Measurements from ENCODE around the gene CALHM5.
"Not testable (repeated sequence)": the region's sequence is repeated elsewhere in the genome, so short reads cannot be mapped to it uniquely, and the experiment has no call there.

Gene CALHM5, protein sequence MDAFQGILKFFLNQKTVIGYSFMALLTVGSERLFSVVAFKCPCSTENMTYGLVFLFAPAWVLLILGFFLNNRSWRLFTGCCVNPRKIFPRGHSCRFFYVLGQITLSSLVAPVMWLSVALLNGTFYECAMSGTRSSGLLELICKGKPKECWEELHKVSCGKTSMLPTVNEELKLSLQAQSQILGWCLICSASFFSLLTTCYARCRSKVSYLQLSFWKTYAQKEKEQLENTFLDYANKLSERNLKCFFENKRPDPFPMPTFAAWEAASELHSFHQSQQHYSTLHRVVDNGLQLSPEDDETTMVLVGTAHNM

DNA sequence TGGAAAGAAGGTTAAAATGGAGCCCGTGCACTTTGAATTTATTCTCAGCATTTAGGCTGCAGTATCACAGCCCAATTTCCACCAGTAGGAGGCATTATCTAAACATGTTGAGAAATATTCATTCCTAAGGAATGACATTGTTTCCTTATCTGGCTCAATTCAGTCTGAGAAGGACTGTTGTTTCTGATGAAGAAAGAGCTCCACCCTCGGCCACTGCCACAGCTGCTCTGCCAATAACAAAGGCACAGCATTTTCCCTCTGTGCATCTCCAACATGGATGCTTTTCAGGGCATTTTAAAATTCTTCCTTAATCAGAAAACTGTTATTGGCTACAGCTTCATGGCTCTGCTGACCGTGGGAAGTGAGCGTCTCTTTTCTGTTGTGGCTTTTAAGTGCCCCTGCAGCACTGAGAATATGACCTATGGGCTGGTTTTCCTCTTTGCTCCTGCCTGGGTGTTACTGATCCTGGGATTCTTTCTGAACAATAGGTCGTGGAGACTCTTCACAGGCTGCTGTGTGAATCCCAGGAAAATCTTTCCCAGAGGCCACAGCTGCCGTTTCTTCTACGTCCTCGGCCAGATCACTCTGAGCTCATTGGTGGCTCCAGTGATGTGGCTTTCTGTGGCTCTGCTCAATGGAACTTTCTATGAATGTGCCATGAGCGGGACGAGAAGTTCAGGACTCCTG is at the start of gene CALHM5:
Gene CALHM5, plus strand, starts transcription at position 216 of the 687 bp plus-strand sequence. Its CDS starts 58 bp downstream, at position 274.
- DNase-seq, result no peak

- peak; percentile 83 for DNase-seq
Measured at GRCh38 chr6:116461932-116462885, 49.2 kb upstream of the CALHM5 start.

- DNase-seq, result no peak
Measured at GRCh38 chr6:116463301-116463700, 48.1 kb upstream of the CALHM5 start.

DNA sequence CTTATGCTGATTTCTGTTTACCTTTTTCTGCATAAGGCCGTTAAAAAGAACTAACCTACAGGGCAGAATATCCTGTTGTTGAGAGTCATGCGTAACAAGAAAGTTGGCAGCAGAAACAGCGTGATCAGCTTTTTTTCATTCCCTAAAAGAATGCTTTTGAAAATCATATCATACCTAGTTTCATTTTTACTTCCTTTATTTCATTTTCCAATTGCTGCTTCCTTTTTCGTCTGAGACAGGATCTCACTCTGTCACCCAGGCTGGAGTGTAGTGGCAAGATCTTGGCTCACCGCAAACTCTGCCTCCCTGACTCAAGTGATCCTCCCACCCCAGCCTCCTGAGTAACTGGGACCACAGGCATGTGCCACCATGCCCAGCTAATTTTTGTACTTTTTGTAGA is 46.2 kb upstream of the CALHM5 start:
- DNase-seq, result no peak

GRCh38 chr6:116467096-116467495 is 44.3 kb upstream of the CALHM5 start:
- no peak for DNase-seq

DNA sequence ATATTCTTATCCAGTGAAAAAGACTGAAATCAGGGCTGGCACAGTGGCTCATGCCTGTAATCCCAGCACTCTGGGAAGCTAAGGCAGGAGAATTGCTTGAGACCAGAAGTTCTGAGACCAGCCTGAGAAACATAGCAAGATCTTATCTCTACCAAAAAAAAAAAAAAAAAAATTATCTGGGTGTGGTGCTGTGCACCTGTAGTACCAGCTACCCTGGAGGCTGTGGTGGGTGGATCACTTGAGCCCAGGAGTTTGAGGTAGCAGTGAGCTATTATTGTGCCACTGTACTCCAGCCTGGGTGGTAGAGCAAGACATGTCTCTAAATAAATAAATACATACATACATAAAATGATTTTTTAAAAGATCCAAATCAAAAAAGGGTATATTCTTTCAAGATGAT is 43.9 kb upstream of the CALHM5 start:
- DNase-seq, result no peak

DNA sequence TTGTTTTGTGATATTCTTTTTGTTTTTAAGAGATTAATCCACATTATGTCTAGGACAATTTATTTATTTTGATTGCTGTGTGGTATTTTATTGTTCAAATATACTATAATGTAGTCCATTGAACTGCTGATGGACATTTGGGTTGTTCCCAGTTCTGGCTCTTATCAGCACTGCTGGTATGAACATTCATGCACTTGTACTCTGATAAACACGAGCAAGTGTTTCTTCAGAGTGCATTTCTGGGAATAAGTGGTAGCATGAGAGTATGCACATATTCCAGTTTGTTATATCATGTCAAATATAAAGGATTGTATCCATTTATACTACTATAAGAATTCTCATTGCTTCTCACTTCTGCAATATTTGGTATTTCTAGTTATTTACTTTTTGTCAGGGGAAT is 43.1 kb upstream of the CALHM5 start:
- DNase-seq, result no peak

DNA sequence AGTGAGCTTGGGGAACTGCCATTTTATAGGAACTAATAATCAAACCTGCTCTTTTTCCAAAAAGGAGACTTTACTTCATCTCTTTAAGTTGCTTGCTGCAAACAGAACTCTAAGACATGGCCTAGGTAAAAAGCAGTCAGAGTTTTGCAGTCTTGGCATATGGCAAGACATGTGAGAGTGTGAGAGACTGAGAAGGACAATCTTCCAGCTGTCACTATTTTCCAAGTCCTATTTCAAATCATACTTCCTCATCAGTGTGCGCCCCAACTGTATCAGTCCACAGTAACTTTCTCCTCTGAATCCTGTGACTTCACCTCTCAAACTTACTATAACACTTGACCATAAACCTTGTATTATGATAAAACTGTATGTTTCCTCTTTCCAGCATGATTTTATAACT is 39.9 kb upstream of the CALHM5 start:
- no peak for DNase-seq

GRCh38 chr6:116472706-116473105 is 38.7 kb upstream of the CALHM5 start:
- DNase-seq, result no peak

GRCh38 chr6:116475141-116475540 is 36.3 kb upstream of the CALHM5 start:
- no peak for DNase-seq

DNA sequence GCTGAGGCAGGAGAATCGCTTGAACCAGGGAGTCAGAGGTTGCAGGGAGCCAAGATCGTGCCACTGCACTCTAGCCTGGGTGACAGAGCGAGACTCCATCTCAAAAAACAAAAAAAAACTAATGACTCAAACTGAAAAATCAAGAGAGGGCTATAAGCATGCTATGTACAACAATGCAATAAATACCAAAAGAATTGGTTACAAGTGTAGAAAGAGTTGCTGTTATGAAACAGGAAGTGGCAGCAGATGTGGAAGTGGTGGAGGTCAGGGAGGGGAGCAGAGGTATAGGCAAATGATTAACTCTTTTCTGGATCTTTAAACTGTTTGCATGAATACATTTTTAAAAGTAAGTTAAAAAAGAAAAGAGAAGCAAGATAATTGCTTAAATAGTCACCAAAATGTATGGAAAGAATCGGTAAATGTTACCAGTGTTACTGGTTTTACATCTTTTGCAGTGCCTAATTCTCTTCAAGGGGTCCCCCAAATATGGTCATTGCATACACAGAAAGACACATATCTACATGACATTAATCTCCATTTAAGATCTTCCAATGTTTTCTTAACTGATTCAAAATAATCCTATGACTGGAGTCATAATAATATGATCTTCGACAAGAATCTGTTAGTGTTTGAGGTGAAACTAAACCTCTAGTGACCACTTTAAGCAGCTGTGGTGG is 35.3 kb upstream of the CALHM5 start:
- no peak for DNase-seq

- DNase-seq, result no peak
Measured at GRCh38 chr6:116482780-116483179, 28.7 kb upstream of the CALHM5 start.

- DNase-seq, result no peak
Measured at GRCh38 chr6:116483616-116484015, 27.8 kb upstream of the CALHM5 start.

GRCh38 chr6:116485559-116486184 is 25.8 kb upstream of the CALHM5 start:
- DNase-seq, result no peak

DNA sequence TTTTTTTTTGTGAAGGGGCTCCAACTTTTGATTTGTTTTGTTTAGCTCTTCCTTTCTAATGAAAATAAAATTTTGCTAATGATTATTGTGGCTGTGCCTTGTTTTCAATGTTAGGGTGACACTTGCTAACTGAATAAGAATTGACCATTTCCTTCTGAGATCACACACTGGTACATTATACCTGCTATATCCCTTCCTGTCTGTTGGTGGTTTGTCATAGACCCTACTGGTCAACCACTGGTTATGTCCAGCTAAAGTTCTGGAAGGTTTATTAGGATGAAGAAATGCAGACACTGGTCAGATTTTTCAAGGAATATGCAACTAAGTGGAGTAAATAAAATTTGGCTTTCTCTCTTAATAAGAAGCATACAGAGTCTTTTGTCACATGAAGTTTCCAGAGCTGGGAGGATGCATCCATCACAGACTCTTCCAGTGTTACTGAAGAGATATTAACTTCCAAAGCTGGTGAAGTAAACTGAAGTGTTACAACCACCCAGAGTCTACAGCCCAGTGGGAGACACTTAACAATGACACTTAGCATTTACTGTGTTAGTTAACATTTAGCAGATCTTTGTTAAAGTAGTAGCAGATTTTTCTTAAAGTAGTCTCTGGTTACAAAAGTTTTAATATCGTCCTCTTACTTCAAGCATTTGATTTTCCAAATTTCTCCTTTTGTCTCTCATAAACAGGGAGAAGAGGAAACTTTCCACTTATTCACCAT is 19.7 kb upstream of the CALHM5 start:
- no peak for DNase-seq

DNA sequence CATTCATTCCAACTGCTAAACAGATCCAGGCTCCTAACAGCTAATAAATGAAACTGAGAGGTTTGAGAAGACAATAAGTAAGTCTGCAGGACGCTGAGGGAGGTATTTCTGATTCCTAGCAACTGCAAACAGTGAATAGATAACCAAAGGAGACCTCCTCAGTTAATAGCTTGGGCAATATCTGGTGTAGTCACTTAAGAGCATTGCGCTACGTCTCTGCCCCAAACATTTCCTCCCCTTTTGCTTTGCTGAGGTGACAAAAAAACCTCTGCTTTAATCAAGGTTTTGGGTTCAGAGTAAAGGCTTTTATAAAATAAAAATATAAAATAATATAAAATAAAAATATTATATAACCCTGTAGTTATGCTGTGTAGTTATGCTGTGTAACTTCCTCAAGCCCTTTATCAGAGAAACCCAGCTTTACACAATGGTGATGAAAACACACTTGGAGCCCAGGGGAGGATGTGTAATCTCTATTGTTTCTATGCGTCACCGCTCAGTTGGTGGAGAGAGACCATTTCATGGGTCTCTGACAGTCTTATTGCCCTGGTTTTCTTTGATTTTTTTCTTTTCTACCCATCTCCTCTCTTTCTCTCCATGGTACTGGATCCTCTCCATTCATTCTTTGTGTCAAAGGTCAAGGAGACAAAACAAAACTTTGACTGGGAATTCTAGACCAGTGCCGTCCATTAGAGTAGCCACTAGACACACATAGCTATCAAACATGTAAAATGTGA is 18.9 kb upstream of the CALHM5 start:
- DNase-seq, result no peak

GRCh38 chr6:116495161-116495560 is 16.3 kb upstream of the CALHM5 start:
- DNase-seq, result not testable (repeated sequence)

GRCh38 chr6:116497113-116497676 is 14.2 kb upstream of the CALHM5 start:
- DNase-seq, result no peak

GRCh38 chr6:116500969-116501433 is 10.4 kb upstream of the CALHM5 start:
- DNase-seq, result no peak

DNA sequence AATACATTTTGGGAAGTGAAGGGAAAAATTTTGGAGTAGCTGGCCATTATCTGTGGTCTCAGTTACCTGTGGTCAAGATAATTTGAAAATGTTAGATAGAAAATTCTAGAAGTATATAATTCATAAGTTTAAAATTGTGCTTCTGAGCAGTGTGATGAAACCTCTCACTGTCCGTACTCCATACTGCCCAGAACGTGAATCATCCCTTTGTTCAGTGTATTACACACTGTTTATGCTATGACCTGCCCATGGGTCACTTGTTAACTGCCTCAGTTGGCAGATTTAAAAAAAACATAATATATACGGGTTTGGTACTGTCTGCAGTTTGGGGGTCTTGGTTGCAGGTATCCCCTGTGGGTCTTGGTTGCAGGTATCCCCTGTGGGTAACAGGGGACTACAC is 4.1 kb upstream of the CALHM5 start:
- DNase-seq, result no peak
